Inferior parietal cortex (tissue), 1 donor: ENCODE measurements around the gene STX8.
"Not testable (repeated sequence)": the region's sequence is repeated elsewhere in the genome, so short reads cannot be mapped to it uniquely, and the experiment has no call there.

ENCODE experiments used
- DNase-seq: peaks from one replicate; pipeline ENCODE4 v3.0.0-alpha.2; 2016; ENCODE audit errors: extremely low spot score

STX8 gene

GRCh38 chr17:9509236-9509816 lies 66.3 kb downstream of the STX8 start:
- no peak for DNase-seq

GRCh38 chr17:9499041-9499440 lies 76.6 kb downstream of the STX8 start:
- DNase-seq = no peak

GRCh38 chr17:9498490-9498889 lies 77.1 kb downstream of the STX8 start:
- DNase-seq = no peak

GRCh38 chr17:9488556-9488955 lies 87.1 kb downstream of the STX8 start:
- DNase-seq = no peak

DNA sequence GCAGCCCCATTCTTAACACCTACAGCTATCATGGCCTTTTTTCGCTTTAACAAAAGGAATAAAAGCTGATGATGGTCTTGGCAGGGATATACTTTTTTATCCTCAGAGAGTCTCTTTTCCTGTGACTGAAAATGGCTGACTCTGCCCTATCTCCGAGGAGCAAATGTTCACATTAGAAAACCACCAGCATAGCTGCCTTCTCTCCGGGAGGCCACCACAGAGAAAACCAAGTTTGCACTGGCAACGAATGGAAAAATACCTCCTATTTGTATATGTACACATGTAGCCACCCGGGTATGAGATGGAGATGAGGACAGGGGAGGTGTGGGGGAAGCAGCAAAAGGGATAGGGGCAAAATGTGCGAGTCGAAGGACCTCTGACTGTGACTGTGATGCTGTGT lies 88.2 kb downstream of the STX8 start:
- no peak for DNase-seq

DNA sequence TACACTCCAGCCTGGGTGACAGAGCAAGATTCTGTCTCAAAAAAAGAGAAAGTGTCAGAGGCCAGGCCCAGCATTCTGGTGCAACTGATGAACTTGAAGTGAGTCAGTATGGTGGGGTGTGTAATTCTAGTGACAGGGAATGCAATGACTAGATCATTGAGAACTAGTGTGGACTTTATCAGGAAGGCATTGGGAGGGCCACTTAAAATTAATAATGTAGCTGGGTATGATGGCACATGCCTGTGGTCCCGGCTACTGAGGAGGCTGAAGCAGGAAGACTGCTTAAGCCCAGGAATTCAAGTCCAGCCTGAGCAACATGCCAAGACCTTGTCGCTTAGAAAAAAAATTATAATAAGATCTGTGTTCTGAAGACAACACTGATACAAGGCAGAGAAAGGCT lies 90.8 kb downstream of the STX8 start:
- no peak for DNase-seq

DNA sequence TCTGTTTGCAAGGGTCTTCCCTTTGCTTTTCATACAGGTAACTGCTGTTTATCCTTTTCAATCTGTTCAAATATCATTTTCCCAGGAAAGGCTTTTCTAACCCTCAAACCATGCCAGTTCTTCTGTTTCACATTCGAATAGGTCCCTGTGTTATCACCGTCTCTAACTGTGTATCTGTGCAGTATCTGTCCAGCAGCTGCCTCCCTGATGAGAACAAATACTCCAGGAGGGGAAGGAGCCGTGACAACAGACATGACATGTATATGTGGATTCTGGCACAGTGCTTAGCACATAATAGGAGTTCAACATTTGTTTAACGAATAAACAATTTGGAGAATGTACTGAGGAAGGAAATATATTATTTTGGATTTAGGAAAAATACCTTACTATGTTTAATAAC lies 95.7 kb downstream of the STX8 start:
- no peak for DNase-seq

- no peak for DNase-seq
Measured at GRCh38 chr17:9478889-9479288, 96.7 kb downstream of the STX8 start.

DNA sequence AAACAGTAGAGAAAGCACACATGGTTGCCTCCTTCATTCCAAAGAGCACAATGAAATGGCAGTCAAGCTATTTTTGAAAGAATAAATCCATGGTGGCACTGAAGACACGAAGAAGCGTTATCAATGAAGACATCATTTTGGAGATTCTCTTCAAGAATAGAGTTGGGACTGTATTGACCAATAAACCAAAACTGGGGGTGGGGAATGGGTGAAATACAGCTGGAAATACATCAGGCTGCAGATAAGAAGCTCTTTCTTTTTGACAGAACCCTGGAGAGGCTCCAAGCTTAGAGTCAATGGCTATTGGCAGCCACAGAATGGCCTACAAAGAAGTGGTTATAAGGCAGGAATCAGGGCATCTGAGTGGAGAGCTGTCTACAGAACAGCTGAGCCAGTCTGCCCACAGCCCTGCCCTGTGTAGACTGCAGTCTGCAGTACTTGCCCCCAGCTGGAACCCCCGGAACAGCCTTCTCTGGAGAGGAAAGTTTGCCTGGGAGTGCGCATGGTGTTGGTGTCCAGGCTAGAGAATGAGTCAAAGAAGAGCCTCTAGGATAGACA lies 100.4 kb downstream of the STX8 start:
- peak; percentile 81 for DNase-seq

DNA sequence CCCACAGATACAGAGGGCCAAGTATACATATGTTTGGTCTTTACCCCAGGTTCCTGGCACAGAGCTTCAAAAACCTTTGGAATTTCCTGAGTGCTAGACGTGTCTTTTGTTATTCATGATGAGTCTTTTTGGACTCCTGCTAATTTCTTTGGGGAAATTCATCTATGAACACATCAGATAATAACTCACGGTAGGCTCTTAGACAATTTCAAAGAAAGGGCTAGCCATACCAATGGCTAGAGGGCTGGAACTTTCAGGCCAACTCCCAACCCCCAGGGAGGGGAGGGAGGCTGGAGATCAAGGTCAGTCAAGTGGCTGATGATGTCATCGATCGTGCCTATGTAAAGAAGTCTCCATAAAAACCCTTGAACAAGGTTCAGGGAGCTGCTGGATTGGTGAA lies 101.9 kb downstream of the STX8 start:
- DNase-seq = no peak

- no peak for DNase-seq
Measured at GRCh38 chr17:9472541-9472940, 103.1 kb downstream of the STX8 start.

- DNase-seq = no peak
Measured at GRCh38 chr17:9472094-9472493, 103.5 kb downstream of the STX8 start.

DNA sequence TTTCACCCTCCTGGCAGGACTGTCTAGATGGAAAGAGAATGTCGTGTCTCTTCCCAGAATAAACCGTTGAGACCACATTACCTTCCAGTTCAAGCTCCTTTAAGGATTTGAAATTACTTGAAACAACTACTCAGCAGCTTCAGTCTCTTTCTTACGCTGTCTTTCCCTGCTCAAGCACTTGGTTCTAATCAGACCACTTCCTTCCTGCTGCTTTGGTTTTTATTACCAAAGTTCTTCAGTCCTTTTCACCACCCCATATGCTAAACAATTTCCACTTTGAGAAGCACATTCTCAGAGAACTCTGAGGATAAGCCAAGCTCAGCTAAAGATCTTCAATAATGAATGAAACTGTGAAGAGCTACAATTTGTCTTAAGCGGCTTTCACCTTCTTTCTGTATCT lies 105.4 kb downstream of the STX8 start:
- DNase-seq = no peak

DNA sequence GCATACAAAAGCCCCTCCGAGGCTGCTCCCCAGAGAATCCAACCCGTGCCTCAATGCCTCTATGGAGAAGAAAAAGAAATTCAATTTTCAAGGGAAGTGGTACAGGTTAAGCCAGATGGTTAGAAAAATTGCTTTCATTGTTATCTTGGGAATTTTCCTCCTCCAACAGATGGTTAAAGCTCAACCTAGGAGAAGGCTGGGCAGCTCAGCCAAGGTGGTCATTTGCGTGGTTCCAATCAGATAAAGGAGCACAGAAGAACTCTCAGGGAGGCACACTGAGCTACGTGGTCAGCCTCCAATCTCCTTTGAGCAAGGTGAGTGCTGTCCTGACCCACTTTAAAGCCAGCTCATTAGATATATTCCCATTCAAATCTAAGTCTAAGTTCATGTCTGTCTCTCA lies 106.7 kb downstream of the STX8 start:
- no peak for DNase-seq

DNA sequence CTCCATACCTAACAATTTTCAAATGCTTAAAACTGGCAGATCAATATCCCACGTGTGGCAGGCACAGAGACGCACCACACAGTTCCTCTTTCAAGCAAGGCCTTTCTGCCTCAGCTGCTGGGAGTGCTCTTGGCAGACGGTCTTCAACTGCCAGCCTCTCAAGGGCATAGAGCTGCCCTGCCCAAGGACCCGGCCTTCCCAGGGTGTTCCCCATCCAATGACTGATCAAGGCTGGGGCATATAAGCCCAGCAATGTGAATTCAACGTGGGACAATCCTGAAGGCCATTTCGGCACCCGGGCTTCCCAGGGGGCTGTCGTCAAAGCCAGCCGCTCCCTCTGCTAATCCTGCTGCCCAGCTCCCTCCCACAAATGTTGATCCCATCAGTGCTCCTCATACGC lies 107.1 kb downstream of the STX8 start:
- no peak for DNase-seq

GRCh38 chr17:9467518-9467917 lies 108.1 kb downstream of the STX8 start:
- no peak for DNase-seq

- peak; percentile 20 for DNase-seq
Measured at GRCh38 chr17:9465210-9465921, 110.3 kb downstream of the STX8 start.

DNA sequence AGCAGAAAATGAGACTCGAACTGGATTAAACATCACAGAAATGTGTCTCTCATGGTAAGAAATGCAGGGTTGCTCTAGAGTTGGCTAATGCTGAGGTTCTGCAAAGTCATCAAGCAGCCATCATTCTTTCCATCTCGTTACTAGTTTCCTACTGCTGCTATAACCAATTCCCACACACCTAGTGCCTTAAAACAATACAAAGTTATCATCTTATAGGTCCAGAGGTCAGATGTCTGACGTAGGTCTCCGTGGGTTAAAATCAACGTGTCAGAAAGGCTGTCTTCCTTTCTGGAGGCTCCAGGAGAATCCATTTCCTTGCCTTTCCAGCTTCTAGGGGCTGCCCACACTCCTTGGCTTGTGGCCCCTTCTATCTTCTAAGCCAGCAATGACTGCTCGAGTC lies 118.6 kb downstream of the STX8 start:
- DNase-seq = no peak

- DNase-seq = no peak
Measured at GRCh38 chr17:9456330-9456729, 119.3 kb downstream of the STX8 start.

GRCh38 chr17:9451934-9452333 lies 123.7 kb downstream of the STX8 start:
- no peak for DNase-seq

DNA sequence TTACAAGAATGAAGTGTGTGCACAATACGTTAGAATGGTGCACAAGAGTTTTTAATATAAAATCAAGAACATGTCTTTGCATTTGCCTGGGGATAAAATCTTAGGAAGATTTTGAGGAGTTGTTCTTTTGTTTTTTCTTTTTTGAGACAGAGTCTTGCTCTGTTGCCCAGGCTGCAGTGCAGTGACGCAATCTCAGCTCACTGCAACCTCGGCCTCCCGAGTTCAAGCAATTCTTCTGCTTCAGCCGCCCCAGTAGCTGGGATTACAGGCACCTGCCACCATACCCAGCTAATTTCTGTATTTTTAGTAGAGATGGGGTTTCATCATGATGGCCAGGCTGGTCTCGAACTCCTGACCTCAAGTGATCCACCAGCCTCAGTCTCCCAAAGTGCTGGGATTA lies 128.3 kb downstream of the STX8 start:
- not testable (repeated sequence) for DNase-seq

DNA sequence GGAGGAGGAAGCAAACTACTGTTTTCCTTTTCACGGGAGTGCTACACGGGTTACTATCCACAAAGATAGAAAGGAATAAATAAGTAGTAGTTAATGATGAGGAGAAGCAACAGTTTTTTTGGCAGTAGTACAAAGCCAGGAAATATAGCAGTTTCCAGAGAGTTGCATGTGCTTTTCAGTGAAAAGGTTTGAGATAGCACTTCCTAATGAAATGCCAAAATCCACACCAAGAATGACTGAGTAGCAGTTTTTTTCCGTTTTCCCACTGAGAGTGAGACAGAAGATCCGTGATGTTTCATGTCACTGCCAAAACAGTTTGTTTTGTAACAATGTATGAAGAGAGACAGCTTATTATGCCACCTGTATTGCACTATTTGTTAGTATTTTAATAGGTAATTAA lies 129.1 kb downstream of the STX8 start:
- no peak for DNase-seq

GRCh38 chr17:9445424-9445823 lies 130.2 kb downstream of the STX8 start:
- DNase-seq = no peak

DNA sequence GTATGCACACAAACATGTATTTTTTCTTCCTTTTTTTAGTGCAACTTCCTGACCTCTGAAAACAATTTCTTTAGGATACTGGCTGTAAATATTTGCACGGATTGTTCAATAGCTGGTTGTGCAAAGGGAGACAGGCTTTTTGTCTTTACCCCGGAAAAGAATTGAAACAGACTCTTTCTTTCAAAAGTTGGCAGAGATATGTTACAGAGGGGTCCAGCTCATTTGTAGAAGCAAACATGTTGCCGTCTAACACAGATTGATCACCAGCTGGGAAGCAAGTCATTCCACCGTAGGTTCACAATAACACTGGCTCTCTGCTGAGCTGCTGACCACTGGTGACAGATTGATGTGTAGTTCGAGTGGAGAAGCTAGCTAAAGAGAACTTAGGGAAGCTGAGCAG lies 130.9 kb downstream of the STX8 start:
- DNase-seq = no peak
